COLO668 (cell line): ENCODE results near the gene ZNF425.
"Not testable (repeated sequence)": the region's sequence is repeated elsewhere in the genome, so short reads cannot be mapped to it uniquely, and the experiment has no call there.

Source experiments
- DNase-seq: peaks from one replicate; lab custom pipeline; 2025; ENCODE audit not compliant: unreplicated experiment; lab: John Stamatoyannopoulos, UW

Gene ZNF425

GRCh38 chr7:149125863-149126661, at the start of gene ZNF425:
TSS of gene ZNF425 (minus strand) at chr7:149126324. CDS start at chr7:149126213, 111 bp downstream.
- DNase-seq: peak; percentile 96

- DNase-seq: no peak
These were observed 49.0 kb upstream of the ZNF425 start for GRCh38 chr7:149175150-149175549.

- DNase-seq: no peak
These were observed 46.4 kb upstream of the ZNF425 start for GRCh38 chr7:149172534-149172920.

- DNase-seq: no peak
These were observed 45.9 kb upstream of the ZNF425 start for GRCh38 chr7:149171892-149172533.

GRCh38 chr7:149166630-149167352, 40.7 kb upstream of the ZNF425 start:
- no peak for DNase-seq

- DNase-seq: no peak
These were observed 40.0 kb upstream of the ZNF425 start for GRCh38 chr7:149166142-149166541.

- DNase-seq: no peak
These were observed 35.2 kb upstream of the ZNF425 start for GRCh38 chr7:149161241-149161848.

- DNase-seq: no peak
These were observed 30.8 kb upstream of the ZNF425 start for GRCh38 chr7:149156898-149157297.

GRCh38 chr7:149154056-149154455, 27.9 kb upstream of the ZNF425 start:
- no peak for DNase-seq

- no peak for DNase-seq
These were observed 27.2 kb upstream of the ZNF425 start for GRCh38 chr7:149153346-149153745.

- no peak for DNase-seq
These were observed 24.9 kb upstream of the ZNF425 start for GRCh38 chr7:149150981-149151380.

GRCh38 chr7:149147752-149148653, 21.9 kb upstream of the ZNF425 start:
- peak; percentile 71 for DNase-seq

GRCh38 chr7:149147072-149147751, 21.1 kb upstream of the ZNF425 start, which contains the start of gene ZNF398:
TSS of gene ZNF398 (plus strand) at chr7:149147453. CDS start at chr7:149147743, 290 bp downstream.
- DNase-seq: peak; percentile 90

GRCh38 chr7:149145031-149145845, 19.1 kb upstream of the ZNF425 start:
- no peak for DNase-seq

GRCh38 chr7:149144436-149144922, 18.4 kb upstream of the ZNF425 start:
- not testable (repeated sequence) for DNase-seq

GRCh38 chr7:149141893-149142292, 15.8 kb upstream of the ZNF425 start:
- no peak for DNase-seq

- no peak for DNase-seq
These were observed 14.7 kb upstream of the ZNF425 start for GRCh38 chr7:149140831-149141230.

- no peak for DNase-seq
These were observed 10.0 kb upstream of the ZNF425 start for GRCh38 chr7:149136118-149136517.
